HT-29 (cell line): ENCODE data around the gene SKIC3. TPM values are rescaled to one million over a fixed set of nuclear protein-coding genes. Genes with fewer than 3 reads are reported as not detected.

ENCODE experiments used
- DNase-seq: peaks from one replicate; pipeline ENCODE4 v3.0.0-alpha.2; 2015; ENCODE audit warnings: low spot score
- small RNA-seq: library from RNA; depleted of rRNA; stranded (forward); fragments of <200 nt; gene quantifications from one replicate; pipeline ENCODE3, GENCODE V24; 2014
- total RNA-seq: library from RNA; depleted of rRNA; stranded (reverse); fragments of >200 nt; shearing (Covaris generic); gene quantifications from 2 replicates; pipeline ENCODE4 v1.2.3, GENCODE V29; 2014; rRNA removed

SKIC3 gene
- total RNA-seq, 1 experiment from 2014 or later, result 30.0 TPM

DNA sequence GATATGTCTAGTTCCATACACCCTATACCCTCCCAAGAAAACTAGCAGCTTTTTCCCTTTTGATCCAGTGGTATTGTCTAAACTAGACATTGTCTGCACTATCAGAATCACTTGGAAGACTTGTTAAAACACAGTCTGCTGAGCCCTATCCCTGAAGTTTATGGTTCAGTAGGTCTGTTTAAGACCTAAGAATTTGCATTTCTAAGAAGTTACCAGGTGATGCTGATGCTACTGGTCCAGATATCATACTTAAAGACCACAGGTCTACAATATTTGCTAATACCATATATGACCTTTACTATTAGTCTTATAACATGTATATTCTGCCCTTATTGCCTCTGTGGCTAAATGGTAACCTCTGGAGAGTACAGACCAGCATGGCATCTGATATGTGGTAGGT lies 23.3 kb downstream of the SKIC3 start:
- no peak for DNase-seq

DNA sequence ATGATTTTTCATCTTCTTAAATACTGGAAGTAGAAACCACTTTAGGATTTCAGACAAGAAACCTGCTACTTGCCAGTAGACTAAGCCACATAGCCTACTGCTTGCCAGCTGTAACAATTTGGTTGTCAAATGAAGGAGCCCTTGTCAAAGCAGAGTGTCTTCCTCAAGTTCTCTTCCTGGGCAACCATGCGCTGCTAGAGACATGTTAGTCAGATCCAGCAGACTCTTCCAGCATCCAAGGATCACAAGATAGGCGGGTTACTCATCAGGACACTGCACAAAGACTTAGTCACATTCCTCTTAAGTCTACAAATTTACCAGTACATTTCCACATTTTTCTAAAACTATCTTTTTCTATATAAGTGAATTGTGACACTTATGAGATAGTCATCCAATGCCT lies 24.4 kb downstream of the SKIC3 start:
- DNase-seq, result no peak

DNA sequence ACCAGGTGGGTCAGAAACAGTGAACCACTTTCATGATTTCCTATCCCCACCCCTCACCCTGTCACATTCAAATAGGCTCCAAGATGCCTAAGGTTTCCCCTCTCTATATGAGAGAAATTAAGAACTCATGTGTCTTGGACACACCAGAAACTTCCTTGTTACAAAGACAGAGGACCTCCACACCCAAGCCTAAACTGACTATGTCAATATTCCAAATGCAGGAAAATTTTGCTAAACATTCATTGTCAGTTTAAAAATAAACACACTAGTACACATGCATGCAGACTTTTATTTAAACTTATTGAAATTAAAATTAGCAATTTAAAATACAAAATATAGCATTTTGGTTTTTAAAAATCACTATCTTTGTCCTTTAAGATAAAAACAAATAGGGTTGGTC lies 26.2 kb downstream of the SKIC3 start:
- DNase-seq, result no peak

GRCh38 chr5:95526871-95527270 lies 27.9 kb downstream of the SKIC3 start:
- no peak for DNase-seq

- DNase-seq, result no peak
Measured at GRCh38 chr5:95524423-95524822, 30.4 kb downstream of the SKIC3 start.

DNA sequence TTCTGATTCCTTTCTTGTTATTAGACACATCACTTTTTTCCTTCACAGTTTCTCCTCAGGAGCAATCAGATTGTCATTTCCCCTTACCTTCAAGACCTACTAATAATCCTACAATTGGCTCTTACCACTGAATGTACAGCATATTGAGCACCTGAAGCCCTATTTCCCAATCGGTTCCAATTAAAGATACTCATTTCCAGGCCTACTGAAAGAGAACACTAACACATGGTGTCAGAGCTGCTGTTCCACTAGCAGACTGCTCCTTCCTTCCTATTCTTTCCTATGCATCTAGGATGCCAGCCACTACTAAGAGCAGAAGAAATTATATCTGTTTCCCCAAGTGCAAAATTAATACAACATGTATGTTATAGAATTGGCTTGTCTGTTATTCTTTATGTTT lies 34.6 kb downstream of the SKIC3 start:
- DNase-seq, result no peak

GRCh38 chr5:95519681-95520080 lies 35.1 kb downstream of the SKIC3 start:
- no peak for DNase-seq

DNA sequence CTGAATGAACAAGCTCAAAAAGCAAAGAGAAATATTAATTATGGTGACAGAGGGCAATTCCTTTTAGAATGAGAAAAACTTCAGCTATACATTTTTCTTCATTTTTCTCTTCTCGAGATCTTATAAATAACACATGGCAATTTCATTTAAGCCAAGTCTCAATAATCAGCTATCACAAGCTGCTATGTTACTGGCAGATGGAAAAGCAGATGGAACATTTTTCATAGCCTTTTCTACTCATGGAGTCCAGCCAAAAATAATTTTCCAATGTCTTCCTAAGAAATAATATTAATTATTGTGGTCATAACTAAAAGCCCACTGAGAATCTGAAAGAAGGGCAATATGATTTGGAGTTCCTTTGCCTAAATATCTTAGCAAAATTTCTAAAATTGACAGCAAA lies 35.6 kb downstream of the SKIC3 start:
- DNase-seq, result no peak

DNA sequence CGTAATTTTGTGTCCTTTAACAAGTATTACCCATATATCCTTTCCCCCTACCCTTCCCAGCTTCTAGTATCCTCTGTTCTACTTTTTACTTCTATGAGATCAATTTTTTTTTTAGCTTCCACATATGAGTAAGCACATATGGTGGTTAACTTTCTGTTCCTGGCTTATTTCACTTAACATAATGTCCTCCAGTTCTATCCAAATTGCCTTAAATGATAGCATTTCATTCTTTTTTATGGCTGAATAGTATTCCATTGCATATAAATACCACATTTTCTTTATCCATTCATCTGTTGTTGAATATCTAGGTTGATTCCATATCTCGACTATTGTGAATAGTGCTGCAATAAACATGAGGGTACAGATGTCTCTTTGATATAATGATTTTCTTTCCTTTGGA lies 36.4 kb downstream of the SKIC3 start:
- DNase-seq, result no peak

GRCh38 chr5:95511606-95512005 lies 43.2 kb downstream of the SKIC3 start:
- no peak for DNase-seq

DNA sequence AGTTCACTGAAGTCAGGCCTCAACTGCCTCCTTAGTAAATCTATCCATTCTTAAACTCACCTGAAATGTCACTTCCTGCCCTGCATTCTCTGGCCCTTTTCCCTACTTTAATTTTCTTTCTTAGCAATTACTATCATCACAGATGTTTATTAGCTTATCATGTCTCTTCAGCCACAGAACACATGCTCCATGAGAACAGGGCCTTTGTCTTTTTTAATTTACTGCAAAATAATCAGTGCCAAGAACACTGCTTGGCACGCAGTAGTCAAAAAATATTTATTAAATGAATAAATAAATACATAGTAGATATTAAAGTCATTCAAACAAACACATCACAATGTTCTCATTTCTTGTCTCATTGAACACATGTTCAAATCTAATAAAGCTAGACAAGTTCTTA lies 46.2 kb downstream of the SKIC3 start:
- no peak for DNase-seq

Small RNAs within 50 kb of the gene (small RNA-seq; reads per million reads assigned to genes)
- gene RNU6-308P, result not detected

Other genes starting within 250 kb of the SKIC3 start
- not detected in 2 replicates for gene FAM81B, start 163.6 kb downstream of the SKIC3 start, total RNA-seq
- gene ARSK, start 124 bp upstream of the SKIC3 start, total RNA-seq, result 1.7 and 2.3 TPM in 2 replicates
- gene GPR150, start 65.1 kb upstream of the SKIC3 start, total RNA-seq, result not detected in 2 replicates
- 0.03 TPM in 1 of 2 replicates, not detected in the other for gene RFESD, start 91.8 kb upstream of the SKIC3 start, total RNA-seq
- gene SPATA9, start 128.0 kb upstream of the SKIC3 start, total RNA-seq, result not detected in 2 replicates
- gene RHOBTB3, start 176.4 kb upstream of the SKIC3 start, total RNA-seq, result 69.3 and 72.5 TPM in 2 replicates